Activated CD8-positive, alpha-beta T cell treated with anti-CD3 and anti-CD28 coated beads for 36 hours (primary cell): ENCODE measurements around the gene HTR1B. TPM values are rescaled to one million over a fixed set of nuclear protein-coding genes. Genes with fewer than 3 reads are reported as not detected.

Experiments
- ATAC-seq: fragments of 200-7000 bp; cut with Tn5 transposase; one replicate; pipeline ENCODE4 v1.10.0; 2021; ENCODE audit warnings: mild to moderate bottlenecking, moderate library complexity
- CTCF ChIA-PET: fragments of 350-600 bp; sonication (Branson Sonifier 250); formaldehyde crosslinking; loops from one replicate; lab custom pipeline; 2021; ENCODE audit warnings: antibody characterized with exemption; lab: Charles Lee
- POLR2A ChIA-PET: fragments of 350-600 bp; sonication (Branson Sonifier 250); formaldehyde crosslinking; loops from one replicate; lab custom pipeline; 2021; ENCODE audit warnings: antibody characterized with exemption; lab: Charles Lee
- DNase-seq: peaks from one replicate; pipeline ENCODE4 v3.0.0-alpha.2; 2020
- H3K27ac Mint-ChIP-seq: one replicate; pipeline ENCODE4 v1.8.0; 2021; ENCODE audit warnings: mild to moderate bottlenecking, mixed read lengths
- H3K27me3 Mint-ChIP-seq: one replicate; pipeline ENCODE4 v1.8.0; 2021; ENCODE audit warnings: mixed read lengths
- H3K36me3 Mint-ChIP-seq: one replicate; pipeline ENCODE4 v1.8.0; 2021; ENCODE audit warnings: low read depth, mixed read lengths
- H3K4me1 Mint-ChIP-seq: one replicate; pipeline ENCODE4 v1.8.0; 2021; ENCODE audit warnings: low read depth, mixed read lengths
- H3K4me3 Mint-ChIP-seq: one replicate; pipeline ENCODE4 v1.8.0; 2021; ENCODE audit warnings: mild to moderate bottlenecking, moderate library complexity, mixed read lengths
- H3K9me3 Mint-ChIP-seq: one replicate; pipeline ENCODE4 v1.8.0; 2021; ENCODE audit warnings: mixed read lengths
- CTCF ChIP-seq: fragments of 200-600 bp; IDR thresholded peaks from one replicate; pipeline ENCODE4 v1.8.0; 2022; ENCODE audit warnings: antibody characterized with exemption, mild to moderate bottlenecking
- intact Hi-C: fragments of 100-400 bp; cut with micrococcal nuclease; formaldehyde crosslinking; loops from one replicate; pipeline ENCODE4 v1.10.0; 2022
- total RNA-seq, 2 experiments: library from RNA; stranded (reverse); gene quantifications; one replicate each; pipeline ENCODE4 v1.2.3, GENCODE V29; 2021

Gene HTR1B
- total RNA-seq, 2 experiments from 2014 or later: not detected

GRCh38 chr6:77470983-77471382 is 7.7 kb upstream of the HTR1B start:
- intact Hi-C loops: no loop called here
- Mint-ChIP-seq H3K27ac (no peak overlapping the region), H3K9me3 (no peaks in the 10 kb centered on the region), H3K4me1 (peaks cover 10% of the 10 kb centered on the region), H3K27me3 (peaks cover 11% of the 10 kb centered on the region), H3K4me3 (no peak overlapping the region), H3K36me3 (no peaks in the 10 kb centered on the region)
- POLR2A ChIA-PET: no interaction called here
- CTCF ChIA-PET: no interaction called here
- no peak for TF ChIP-seq CTCF
- DNase-seq (no peak), ATAC-seq (no peak)

GRCh38 chr6:77468939-77469338 is 5.6 kb upstream of the HTR1B start:
- ATAC-seq (no peak), DNase-seq (no peak)
- no peaks in the 10 kb centered on the region for H3K36me3 Mint-ChIP-seq
- intact Hi-C loops: no loop called here
- no peak for TF ChIP-seq CTCF
- H3K27me3 Mint-ChIP-seq: peaks cover 28% of the 10 kb centered on the region
- POLR2A ChIA-PET: no interaction called here
- H3K27ac Mint-ChIP-seq: no peak overlapping the region
- no peaks in the 10 kb centered on the region for H3K9me3 Mint-ChIP-seq
- CTCF ChIA-PET: interaction anchor here (1.6 kb wide), 1 partner anchor 12 kb away, joined by 4 read pairs; no protein-coding TSS in a partner anchor
- H3K4me3 Mint-ChIP-seq: no peak overlapping the region
- peaks cover 6% of the 10 kb centered on the region for H3K4me1 Mint-ChIP-seq

DNA sequence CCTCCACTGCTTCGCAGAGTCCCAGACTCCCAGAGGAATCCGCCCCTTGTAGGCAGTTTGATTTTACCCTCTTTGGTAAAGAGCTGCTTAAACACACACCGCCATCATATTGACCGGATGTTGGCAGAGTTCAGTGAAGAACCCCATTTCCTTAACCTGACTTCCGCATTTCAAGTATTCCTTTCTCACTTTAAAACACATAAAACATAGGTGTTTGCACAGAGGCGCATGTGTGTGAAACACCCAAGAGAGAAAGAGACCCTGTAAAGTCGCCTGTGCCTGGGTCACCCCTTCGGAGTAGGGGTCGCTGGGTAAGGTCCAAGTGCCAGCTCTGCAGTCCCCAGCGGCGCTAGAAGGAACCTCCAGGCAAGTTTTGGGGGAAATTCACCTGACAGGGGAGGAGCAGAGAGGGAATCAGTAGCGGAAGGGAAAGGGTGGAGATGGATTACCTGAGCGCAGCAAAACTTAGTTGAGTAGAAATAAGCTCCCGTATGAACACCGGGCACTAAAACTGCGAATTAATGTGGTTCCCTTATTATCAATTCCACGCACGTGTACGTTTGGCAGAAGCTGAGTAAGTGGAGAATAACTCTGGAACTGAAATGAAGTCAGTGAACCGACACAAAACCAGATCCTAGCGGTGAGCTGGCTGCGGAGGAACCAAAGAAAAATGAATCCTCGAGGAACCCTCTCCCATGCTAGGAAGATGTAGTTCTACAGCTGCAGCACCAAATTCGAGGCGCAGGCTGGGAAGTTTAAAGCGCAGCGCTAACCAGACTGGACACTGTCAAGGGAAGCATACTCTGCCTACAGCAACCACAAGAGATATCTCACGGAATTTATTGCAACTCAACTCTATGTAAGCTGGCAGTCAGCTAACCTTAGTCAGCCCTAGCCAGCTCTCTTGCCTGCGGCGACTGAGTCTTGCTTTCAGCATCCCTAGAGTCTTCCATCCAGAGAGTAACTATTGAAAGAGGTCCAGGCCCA is 3.5 kb upstream of the HTR1B start:
- no peak for TF ChIP-seq CTCF
- H3K27ac Mint-ChIP-seq: no peak overlapping the region
- no peaks in the 10 kb centered on the region for H3K36me3 Mint-ChIP-seq
- H3K9me3 Mint-ChIP-seq: no peaks in the 10 kb centered on the region
- CTCF ChIA-PET: interaction anchor here (0.6 to 1.5 kb wide), 3 partner anchors 8 to 37 kb away, joined by 3 to 5 read pairs (median 3); no protein-coding TSS in a partner anchor
- H3K4me3 Mint-ChIP-seq: peak overlapping the region; percentile 74
- POLR2A ChIA-PET: no interaction called here
- H3K4me1 Mint-ChIP-seq: peaks cover 9% of the 10 kb centered on the region
- no peak for DNase-seq
- peaks cover 48% of the 10 kb centered on the region for H3K27me3 Mint-ChIP-seq
- intact Hi-C loops: no loop called here
- peak; percentile 61 for ATAC-seq

- POLR2A ChIA-PET: no interaction called here
- ATAC-seq (peak; percentile 62), DNase-seq (peak; percentile 56)
- Mint-ChIP-seq H3K36me3 (no peaks in the 10 kb centered on the region), H3K27me3 (peaks cover 52% of the 10 kb centered on the region), H3K4me3 (peak overlapping the region; percentile 74), H3K9me3 (no peaks in the 10 kb centered on the region), H3K4me1 (peaks cover 9% of the 10 kb centered on the region), H3K27ac (no peak overlapping the region)
- intact Hi-C loops: no loop called here
- CTCF ChIA-PET: interaction anchor here (0.6 to 1.5 kb wide), 2 partner anchors 9 to 37 kb away, joined by 3 read pairs; no protein-coding TSS in a partner anchor
- TF ChIP-seq CTCF: no peak
Observed at GRCh38 chr6:77466055-77466450, 2.8 kb upstream of the HTR1B start.

DNA sequence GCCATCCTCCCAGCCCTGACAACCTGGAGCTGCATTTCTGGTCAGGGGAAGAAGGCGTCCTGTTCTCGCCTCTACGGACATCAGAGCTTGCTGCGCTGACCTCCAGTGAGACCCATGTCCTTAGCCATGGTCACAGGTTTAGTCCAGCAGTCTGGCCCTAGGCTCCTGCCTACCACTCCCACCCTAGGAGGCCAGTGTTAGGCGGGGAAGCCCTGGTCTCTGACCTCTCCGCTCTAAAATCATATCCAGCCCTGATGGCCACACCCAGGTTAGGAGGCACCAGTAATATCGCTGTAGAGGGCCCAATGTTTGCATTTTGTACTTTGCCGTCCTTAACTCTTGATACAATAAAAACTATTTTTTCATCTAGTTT is 1.2 kb upstream of the HTR1B start:
- Mint-ChIP-seq H3K4me3 (no peak overlapping the region), H3K27ac (no peak overlapping the region), H3K4me1 (peaks cover 9% of the 10 kb centered on the region), H3K9me3 (no peaks in the 10 kb centered on the region), H3K27me3 (peaks cover 58% of the 10 kb centered on the region), H3K36me3 (no peaks in the 10 kb centered on the region)
- ChIA-PET CTCF (interaction anchor here (1.4 kb wide), 1 partner anchor 16 kb away, joined by 3 read pairs; no protein-coding TSS in a partner anchor), POLR2A (no interaction called here)
- intact Hi-C loops: no loop called here
- ATAC-seq: no peak
- DNase-seq: no peak
- no peak for TF ChIP-seq CTCF
